IMR-90 (cell line): ENCODE measurements around the gene GTPBP10. TPM values are rescaled to one million over a fixed set of nuclear protein-coding genes. Genes with fewer than 3 reads are reported as not detected.

Source experiments
- ATAC-seq: fragments of 200-7000 bp; cut with Tn5 transposase; 2 replicates; pipeline ENCODE4 v1.9.1; 2020; ENCODE audit warnings: low read depth, mild to moderate bottlenecking, moderate library complexity
- BruUV-seq: library from RNA; stranded (reverse); fragments of 400-500 nt; replicated peaks from 2 replicates; lab custom pipeline; 2021; lab: Mats Ljungman, UMichigan
- CTCF ChIA-PET: fragments of 300-600 bp; formaldehyde crosslinking; extraction: SDS; loops from one replicate; lab custom pipeline; 2021; ENCODE audit warnings: antibody characterized with exemption; lab: Yijun Ruan, JAX
- POLR2A ChIA-PET: fragments of 300-600 bp; sonication (Branson Sonifier 250); formaldehyde crosslinking; loops from one replicate; lab custom pipeline; 2022; ENCODE audit warnings: antibody characterized with exemption; ENCODE audit not compliant: unreplicated experiment; lab: Charles Lee
- DNase-seq: peaks from one replicate; pipeline ENCODE4 v3.0.0; 2013
- H2AFZ ChIP-seq: replicated peaks from 2 replicates; pipeline ENCODE3; 2013; ENCODE audit warnings: low read length, mild to moderate bottlenecking; ENCODE audit not compliant: poor library complexity
- H2AK5ac ChIP-seq: 2 replicates; pipeline ENCODE4 v1.6.1; 2013; ENCODE audit warnings: low read depth, low read length, inconsistent platforms
- H2AK9ac ChIP-seq: replicated peaks from 2 replicates; pipeline ENCODE3; 2013; ENCODE audit warnings: mild to moderate bottlenecking, low read depth, low read length, moderate library complexity; ENCODE audit not compliant: poor library complexity
- H2BK120ac ChIP-seq: 2 replicates; pipeline ENCODE4 v1.6.1; 2013; ENCODE audit warnings: low read depth, low read length, inconsistent platforms
- H2BK15ac ChIP-seq: 3 replicates; pipeline ENCODE4 v1.6.1; 2013; ENCODE audit warnings: low read depth, low read length, inconsistent platforms
- H2BK20ac ChIP-seq: 2 replicates; pipeline ENCODE4 v1.6.1; 2013; ENCODE audit warnings: low read depth, mild to moderate bottlenecking, inconsistent platforms, low read length, moderate library complexity
- H2BK5ac ChIP-seq: 2 replicates; pipeline ENCODE4 v1.6.1; 2013; ENCODE audit warnings: mild to moderate bottlenecking, low read depth, low read length, inconsistent platforms; ENCODE audit not compliant: poor library complexity, severe bottlenecking
- H3K14ac ChIP-seq: replicated peaks from 2 replicates; pipeline ENCODE4 v1.6.1; 2013; ENCODE audit warnings: low read depth, low read length, inconsistent platforms
- H3K18ac ChIP-seq: 2 replicates; pipeline ENCODE4 v1.6.1; 2013; ENCODE audit warnings: low read depth, low read length, control low read depth
- H3K23ac ChIP-seq: 2 replicates; pipeline ENCODE4 v1.6.1; 2013; ENCODE audit warnings: low read depth, low read length, inconsistent platforms
- H3K27ac ChIP-seq: 2 replicates; pipeline ENCODE4 v1.5.1; 2013; ENCODE audit warnings: mild to moderate bottlenecking, control low read depth, low read length; ENCODE audit not compliant: insufficient read depth
- H3K27me3 ChIP-seq: 2 replicates; pipeline ENCODE4 v1.6.1; 2013; ENCODE audit warnings: low read length; ENCODE audit not compliant: control insufficient read depth, insufficient read depth
- H3K36me3 ChIP-seq: 2 replicates; pipeline ENCODE4 v1.6.1; 2013; ENCODE audit warnings: low read length, mixed read lengths; ENCODE audit not compliant: control insufficient read depth, insufficient read depth
- H3K4ac ChIP-seq: 2 replicates; pipeline ENCODE4 v1.6.1; 2013; ENCODE audit warnings: low read depth, low read length, inconsistent platforms
- H3K4me1 ChIP-seq: 2 replicates; pipeline ENCODE4 v1.6.1; 2013; ENCODE audit warnings: low read length, mixed read lengths; ENCODE audit not compliant: control insufficient read depth, insufficient read depth
- H3K4me2 ChIP-seq: 2 replicates; pipeline ENCODE4 v1.6.1; 2013; ENCODE audit warnings: low read depth, mild to moderate bottlenecking, control low read depth, low read length, moderate library complexity
- H3K4me3 ChIP-seq: 2 replicates; pipeline ENCODE4 v1.5.1; 2013; ENCODE audit warnings: low read depth, mild to moderate bottlenecking, control low read depth, low read length, moderate library complexity; ENCODE audit not compliant: insufficient read depth
- H3K56ac ChIP-seq: 2 replicates; pipeline ENCODE4 v1.6.1; 2013; ENCODE audit warnings: low read length, inconsistent platforms; ENCODE audit not compliant: insufficient read depth; ENCODE audit errors: extremely low read depth
- H3K79me1 ChIP-seq, 2 experiments: 2 replicates each; pipeline ENCODE4 v1.6.1; 2013; ENCODE audit warnings: low read length in 2 of 2, inconsistent platforms in 1 of 2, low read depth in 1 of 2
- H3K9ac ChIP-seq: 2 replicates; pipeline ENCODE4 v1.6.1; 2013; ENCODE audit warnings: low read depth, low read length, control low read depth
- H3K9me1 ChIP-seq: 2 replicates; pipeline ENCODE4 v1.6.1; 2013; ENCODE audit warnings: low read length, inconsistent platforms; ENCODE audit not compliant: insufficient read depth
- H3K9me3 ChIP-seq: 2 replicates; pipeline ENCODE4 v1.6.1; 2013; ENCODE audit warnings: low read length; ENCODE audit not compliant: control insufficient read depth, insufficient read depth
- H4K20me1 ChIP-seq: 2 replicates; pipeline ENCODE4 v1.6.1; 2013; ENCODE audit warnings: low read length, inconsistent platforms; ENCODE audit not compliant: insufficient read depth
- H4K5ac ChIP-seq: 2 replicates; pipeline ENCODE4 v1.6.1; 2013; ENCODE audit warnings: mild to moderate bottlenecking, low read depth, low read length, control low read depth
- H4K8ac ChIP-seq, 2 experiments: 2 replicates each; pipeline ENCODE4 v1.6.1; 2013; ENCODE audit warnings: low read depth in 2 of 2, low read length in 2 of 2, control low read depth in 1 of 2, inconsistent platforms in 1 of 2
- H4K91ac ChIP-seq: 2 replicates; pipeline ENCODE4 v1.6.1; 2013; ENCODE audit warnings: low read depth, low read length, inconsistent platforms; ENCODE audit not compliant: insufficient read depth
- BHLHE40 ChIP-seq: fragments of 150-350 bp; IDR thresholded peaks from 2 replicates; pipeline ENCODE4 v1.6.1; 2016; ENCODE audit warnings: mild to moderate bottlenecking, low read depth, low read length
- CEBPB ChIP-seq: IDR thresholded peaks from 2 replicates; pipeline ENCODE4 v1.6.1; 2012; ENCODE audit warnings: low read depth, low read length, improper control_type of control experiment
- CHD1 ChIP-seq: IDR thresholded peaks from 2 replicates; pipeline ENCODE4 v1.6.1; 2012; ENCODE audit warnings: low read depth, low read length, improper control_type of control experiment
- MAFK ChIP-seq: IDR thresholded peaks from 2 replicates; pipeline ENCODE4 v1.6.1; 2012; ENCODE audit warnings: low read depth, low read length, improper control_type of control experiment
- MAZ ChIP-seq: IDR thresholded peaks from 2 replicates; pipeline ENCODE4 v1.6.1; 2012; ENCODE audit warnings: low read depth, mild to moderate bottlenecking, low read length, improper control_type of control experiment, moderate library complexity, borderline replicate concordance
- MXI1 ChIP-seq: IDR thresholded peaks from 2 replicates; pipeline ENCODE4 v1.6.1; 2012; ENCODE audit warnings: low read depth, mild to moderate bottlenecking, low read length, moderate library complexity, borderline replicate concordance
- POLR2A ChIP-seq: IDR thresholded peaks from 2 replicates; pipeline ENCODE4 v1.6.1; 2012; ENCODE audit warnings: mild to moderate bottlenecking, low read depth, low read length
- RCOR1 ChIP-seq: IDR thresholded peaks from 2 replicates; pipeline ENCODE4 v1.6.1; 2012; ENCODE audit warnings: mild to moderate bottlenecking, low read length, improper control_type of control experiment; ENCODE audit not compliant: insufficient replicate concordance
- SMC3 ChIP-seq: fragments of 150-350 bp; IDR thresholded peaks from 2 replicates; pipeline ENCODE4 v1.6.1; 2016; ENCODE audit warnings: low read depth, mild to moderate bottlenecking, antibody characterized with exemption, low read length, moderate library complexity
- WGBS, 2 experiments: methylation state at CpG; one replicate each; pipeline versions ENCODE4 v1.1.5 to v1.1.7; 2013; ENCODE audit warnings: missing lambda C conversion rate in 2 of 2; ENCODE audit not compliant: insufficient read length in 1 of 2; ENCODE audit errors: extremely low coverage in 2 of 2; 5-methylcytosine and 5-hydroxymethylcytosine counted together
- dilution Hi-C: fragments of 300-500 bp; cut with HindIII; formaldehyde crosslinking; loops from one replicate; pipeline ENCODE4 v1.14.3; 2018; ENCODE audit warnings: low sequenced_read_pairs; ENCODE audit not compliant: unreplicated experiment
- in situ Hi-C: fragments of 300-500 bp; cut with MboI; formaldehyde crosslinking; loops from 3 replicates; pipeline ENCODE4 v1.14.3; 2019; ENCODE audit warnings: low sequenced_read_pairs, inconsistent platforms, mixed read lengths
- intact Hi-C: fragments of 100-400 bp; cut with micrococcal nuclease; formaldehyde crosslinking; loops from 2 replicates; pipeline ENCODE4 v1.10.0; 2022
- polyA plus RNA-seq, 3 experiments: library from polyadenylated mRNA; depleted of rRNA; stranded (reverse); fragments of >200 nt; gene quantifications; 2 replicates each; pipeline ENCODE4 v1.2.3, GENCODE V29; 2012; ENCODE audit warnings: low replicate concordance in 1 of 3
- total RNA-seq: library from RNA; depleted of rRNA; stranded (reverse); fragments of >200 nt; gene quantifications from 2 replicates; pipeline ENCODE4 v1.2.3, GENCODE V29; 2012
- TF ChIP-seq, protein P1 (sequence below): conservative IDR thresholded peaks from 2 replicates; pipeline ENCODE4 v1.5.1; 2012; ENCODE audit warnings: mild to moderate bottlenecking, low read depth, low read length, improper control_type of control experiment
- TF ChIP-seq, protein P2 (sequence below): fragments of 150-350 bp; IDR thresholded peaks from 2 replicates; pipeline ENCODE4 v1.6.1; 2016; ENCODE audit warnings: low read depth, mild to moderate bottlenecking, low read length, moderate library complexity, borderline replicate concordance
- TF ChIP-seq, protein P3 (sequence below): fragments of 150-350 bp; IDR thresholded peaks from 2 replicates; pipeline ENCODE4 v1.6.1; 2017; ENCODE audit warnings: mild to moderate bottlenecking, antibody characterized with exemption, low read length, low read depth

The GTPBP10 gene
- total and polyA plus RNA-seq, 2 of the 4 experiments (the other 2 are of a cell fraction), result 11.5 to 12.8 TPM

GRCh38 chr7:90403174-90404113, 56.9 kb downstream of the GTPBP10 start, which contains the start of gene CLDN12:
CLDN12 (plus strand) TSS chr7:90403461; CDS start chr7:90412677, 9,216 bp downstream.
- Histone ChIP-seq H2AK9ac (peak within 1 kb of the TSS; percentile 68), H3K27me3 (no peaks in the 10 kb centered on the region), H3K4ac (peak within 1 kb of the TSS; percentile 66), H2BK15ac (peak within 1 kb of the TSS; percentile 4; the same call in 1 of the 3 replicates), H3K23ac (peak within 1 kb of the TSS; percentile 40; the same call in 1 of the 2 replicates), H2AFZ (peak within 1 kb of the TSS; percentile 60), H3K27ac (peak within 1 kb of the TSS; percentile 27), H3K36me3 (peaks cover 9% of the 10 kb centered on the region), H3K4me3 (peak within 1 kb of the TSS; percentile 52), H3K79me1 (peaks cover 10 to 13% of the 10 kb centered on the region in 2 experiments; a peak in 3 of 4 replicates), H3K18ac (peak within 1 kb of the TSS; percentile 30), H2AK5ac (no peak within 1 kb of the TSS), H4K8ac (peak within 1 kb of the TSS; percentile 34 to 92), H4K5ac (peak within 1 kb of the TSS; percentile 65), H2BK5ac (peak within 1 kb of the TSS; percentile 80), H3K9me3 (no peaks in the 10 kb centered on the region), H4K20me1 (no peaks in the 10 kb centered on the region), H4K91ac (peak within 1 kb of the TSS; percentile 80), H2BK20ac (no peak within 1 kb of the TSS), H2BK120ac (peak within 1 kb of the TSS; percentile 28), H3K56ac (peak within 1 kb of the TSS; percentile 87), H3K4me2 (peak within 1 kb of the TSS; percentile 87), H3K14ac (peak within 1 kb of the TSS; percentile 88), H3K9ac (peak within 1 kb of the TSS; percentile 87), H3K4me1 (no peaks in the 10 kb centered on the region), H3K9me1 (no peaks in the 10 kb centered on the region)
- ATAC-seq, result peak; percentile 98
- BruUV-seq, result no TSS peak
- ChIA-PET POLR2A (no interaction called here), CTCF (interaction anchor here (0.6 kb wide), 1 partner anchor 290 kb away, joined by 7 read pairs; no protein-coding TSS in a partner anchor)
- DNase-seq, result peak; percentile 99
- WGBS, 2 experiments, result 0% methylated on average over 20 of the region's 35 CpGs; no CpG with 5 or more reads in 1 of the 2 experiments
- intact Hi-C loops, result loop anchor here (1.0 kb wide), 1 partner anchor 57 kb away; the partner anchor contains the start of gene GTPBP10
- in situ Hi-C loops, result no loop called here
- dilution Hi-C loops, result no loop called here
- TF ChIP-seq CHD1, result no peak
- TF ChIP-seq BHLHE40, result no peak
- TF ChIP-seq, protein P1, sequence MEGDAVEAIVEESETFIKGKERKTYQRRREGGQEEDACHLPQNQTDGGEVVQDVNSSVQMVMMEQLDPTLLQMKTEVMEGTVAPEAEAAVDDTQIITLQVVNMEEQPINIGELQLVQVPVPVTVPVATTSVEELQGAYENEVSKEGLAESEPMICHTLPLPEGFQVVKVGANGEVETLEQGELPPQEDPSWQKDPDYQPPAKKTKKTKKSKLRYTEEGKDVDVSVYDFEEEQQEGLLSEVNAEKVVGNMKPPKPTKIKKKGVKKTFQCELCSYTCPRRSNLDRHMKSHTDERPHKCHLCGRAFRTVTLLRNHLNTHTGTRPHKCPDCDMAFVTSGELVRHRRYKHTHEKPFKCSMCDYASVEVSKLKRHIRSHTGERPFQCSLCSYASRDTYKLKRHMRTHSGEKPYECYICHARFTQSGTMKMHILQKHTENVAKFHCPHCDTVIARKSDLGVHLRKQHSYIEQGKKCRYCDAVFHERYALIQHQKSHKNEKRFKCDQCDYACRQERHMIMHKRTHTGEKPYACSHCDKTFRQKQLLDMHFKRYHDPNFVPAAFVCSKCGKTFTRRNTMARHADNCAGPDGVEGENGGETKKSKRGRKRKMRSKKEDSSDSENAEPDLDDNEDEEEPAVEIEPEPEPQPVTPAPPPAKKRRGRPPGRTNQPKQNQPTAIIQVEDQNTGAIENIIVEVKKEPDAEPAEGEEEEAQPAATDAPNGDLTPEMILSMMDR, result no peak
- TF ChIP-seq SMC3, result no peak
- TF ChIP-seq, protein P2, sequence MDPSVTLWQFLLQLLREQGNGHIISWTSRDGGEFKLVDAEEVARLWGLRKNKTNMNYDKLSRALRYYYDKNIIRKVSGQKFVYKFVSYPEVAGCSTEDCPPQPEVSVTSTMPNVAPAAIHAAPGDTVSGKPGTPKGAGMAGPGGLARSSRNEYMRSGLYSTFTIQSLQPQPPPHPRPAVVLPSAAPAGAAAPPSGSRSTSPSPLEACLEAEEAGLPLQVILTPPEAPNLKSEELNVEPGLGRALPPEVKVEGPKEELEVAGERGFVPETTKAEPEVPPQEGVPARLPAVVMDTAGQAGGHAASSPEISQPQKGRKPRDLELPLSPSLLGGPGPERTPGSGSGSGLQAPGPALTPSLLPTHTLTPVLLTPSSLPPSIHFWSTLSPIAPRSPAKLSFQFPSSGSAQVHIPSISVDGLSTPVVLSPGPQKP, result no peak
- TF ChIP-seq POLR2A, result peak; percentile 92
- no peak for TF ChIP-seq MAFK
- no peak; the same call in 1 of the 2 replicates for TF ChIP-seq MXI1
- peak; percentile 75; the same call in 1 of the 2 replicates for TF ChIP-seq MAZ
- TF ChIP-seq, protein P3, sequence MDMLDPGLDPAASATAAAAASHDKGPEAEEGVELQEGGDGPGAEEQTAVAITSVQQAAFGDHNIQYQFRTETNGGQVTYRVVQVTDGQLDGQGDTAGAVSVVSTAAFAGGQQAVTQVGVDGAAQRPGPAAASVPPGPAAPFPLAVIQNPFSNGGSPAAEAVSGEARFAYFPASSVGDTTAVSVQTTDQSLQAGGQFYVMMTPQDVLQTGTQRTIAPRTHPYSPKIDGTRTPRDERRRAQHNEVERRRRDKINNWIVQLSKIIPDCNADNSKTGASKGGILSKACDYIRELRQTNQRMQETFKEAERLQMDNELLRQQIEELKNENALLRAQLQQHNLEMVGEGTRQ, result peak; percentile 70
- peak; percentile 100 for TF ChIP-seq CEBPB
- no peak for TF ChIP-seq RCOR1
